Measurements from ENCODE around the gene WDR26.

WDR26 gene

GRCh38 chr1:224405604-224405970, 29.0 kb downstream of the WDR26 start:
- no peaks in the 10 kb centered on the region for H3K9me3 ChIP-seq (ENCODE audit: control insufficient read depth, insufficient read depth, low read length)
- peaks cover 4% of the 10 kb centered on the region; the same call in 1 of the 2 replicates for H3K79me2 ChIP-seq (ENCODE audit: control insufficient read depth, low read length)
- no peak overlapping the region for H3K4me2 ChIP-seq (ENCODE audit: low read length)
- H3K9me2 ChIP-seq (replicated peaks; ENCODE audit: control insufficient read depth, low read length): no peaks in the 10 kb centered on the region
- no peaks in the 10 kb centered on the region for H3K4me1 ChIP-seq (ENCODE audit: control insufficient read depth, low read length)
- H3K27me3 ChIP-seq (ENCODE audit: control insufficient read depth, low read length): no peaks in the 10 kb centered on the region
- H3K27ac ChIP-seq (ENCODE audit: low read depth, low read length): no peak overlapping the region
- TF ChIP-seq CTCF (IDR thresholded peaks at IDR 0.05; ENCODE audit: low read depth, low read length, poor library complexity, severe bottlenecking) (no peak), EZH2phosphoT487 (IDR thresholded peaks at IDR 0.05; ENCODE audit: borderline replicate concordance, low read length) (no peak)
- H3K36me3 ChIP-seq (ENCODE audit: control insufficient read depth, low read length): peaks cover 84% of the 10 kb centered on the region
- H3K4me3 ChIP-seq (ENCODE audit: low read length): no peak overlapping the region
- H4K20me1 ChIP-seq (ENCODE audit: control insufficient read depth, insufficient read depth, low read depth, low read length): no peaks in the 10 kb centered on the region
- 0 out of 2 replicates have a peak, but pooled peaks cover 7% of the 10 kb centered on the region for H3F3A ChIP-seq (ENCODE audit: control insufficient read depth, insufficient read depth)

GRCh38 chr1:224404916-224405603, 29.5 kb downstream of the WDR26 start:
- H3K4me2 ChIP-seq (ENCODE audit: low read length): no peak overlapping the region
- no peak overlapping the region for H3K27ac ChIP-seq (ENCODE audit: low read depth, low read length)
- TF ChIP-seq EZH2phosphoT487 (IDR thresholded peaks at IDR 0.05; ENCODE audit: borderline replicate concordance, low read length): no peak
- no peak for TF ChIP-seq CTCF (IDR thresholded peaks at IDR 0.05; ENCODE audit: low read depth, low read length, poor library complexity, severe bottlenecking)
- H3K4me3 ChIP-seq (ENCODE audit: low read length): no peak overlapping the region
- H3K9me3 ChIP-seq (ENCODE audit: control insufficient read depth, insufficient read depth, low read length): no peaks in the 10 kb centered on the region
- H3K36me3 ChIP-seq (ENCODE audit: control insufficient read depth, low read length): peaks cover 80% of the 10 kb centered on the region
- peaks cover 4% of the 10 kb centered on the region; the same call in 1 of the 2 replicates for H3K79me2 ChIP-seq (ENCODE audit: control insufficient read depth, low read length)
- no peaks in the 10 kb centered on the region for H3K4me1 ChIP-seq (ENCODE audit: control insufficient read depth, low read length)
- 0 out of 2 replicates have a peak, but pooled peaks cover 7% of the 10 kb centered on the region for H3F3A ChIP-seq (ENCODE audit: control insufficient read depth, insufficient read depth)
- no peaks in the 10 kb centered on the region for H3K27me3 ChIP-seq (ENCODE audit: control insufficient read depth, low read length)
- H4K20me1 ChIP-seq (ENCODE audit: control insufficient read depth, insufficient read depth, low read depth, low read length): no peaks in the 10 kb centered on the region
- no peaks in the 10 kb centered on the region for H3K9me2 ChIP-seq (replicated peaks; ENCODE audit: control insufficient read depth, low read length)

GRCh38 chr1:224402472-224403036, 32.0 kb downstream of the WDR26 start:
- no peaks in the 10 kb centered on the region for H3K9me2 ChIP-seq (replicated peaks; ENCODE audit: control insufficient read depth, low read length)
- H3K9me3 ChIP-seq (ENCODE audit: control insufficient read depth, insufficient read depth, low read length): no peaks in the 10 kb centered on the region
- H3K4me1 ChIP-seq (ENCODE audit: control insufficient read depth, low read length): no peaks in the 10 kb centered on the region
- no peak overlapping the region for H3K4me3 ChIP-seq (ENCODE audit: low read length)
- H3K27me3 ChIP-seq (ENCODE audit: control insufficient read depth, low read length): no peaks in the 10 kb centered on the region
- H3K36me3 ChIP-seq (ENCODE audit: control insufficient read depth, low read length): peaks cover 83% of the 10 kb centered on the region
- H3K27ac ChIP-seq (ENCODE audit: low read depth, low read length): no peak overlapping the region
- TF ChIP-seq CTCF (IDR thresholded peaks at IDR 0.05; ENCODE audit: low read depth, low read length, poor library complexity, severe bottlenecking): no peak
- no peak for TF ChIP-seq EZH2phosphoT487 (IDR thresholded peaks at IDR 0.05; ENCODE audit: borderline replicate concordance, low read length)
- H3K4me2 ChIP-seq (ENCODE audit: low read length): no peak overlapping the region
- H3K79me2 ChIP-seq (ENCODE audit: control insufficient read depth, low read length): no peaks in the 10 kb centered on the region
- H3F3A ChIP-seq (ENCODE audit: control insufficient read depth, insufficient read depth): 0 out of 2 replicates have a peak, but pooled peaks cover 4% of the 10 kb centered on the region
- no peaks in the 10 kb centered on the region for H4K20me1 ChIP-seq (ENCODE audit: control insufficient read depth, insufficient read depth, low read depth, low read length)
